ENCODE results near the gene BRINP1.

- TF ChIP-seq CTCF (IDR thresholded peaks at IDR 0.05) (no peak), POLR2AphosphoS5 (IDR thresholded peaks at IDR 0.05) (no peak)
Measured at GRCh38 chr9:119216651-119217331, 152.4 kb downstream of the BRINP1 start.

Measured in stomach (tissue), 4 donors.